Body of pancreas (tissue), 4 donors: ENCODE data around the gene PRDM15. TPM values are rescaled to one million over a fixed set of nuclear protein-coding genes. Genes with fewer than 3 reads are reported as not detected.

Experiments
- ATAC-seq: fragments of 150-250 bp; one replicate; pipeline ENCODE4 v1.9.1; 2016
- DNase-seq, 4 donors: peaks; one replicate each; pipeline ENCODE4 v3.0.0-alpha.2; 2019
- H3K27ac ChIP-seq, 4 donors: fragments of 200-600 bp; sonication (generic); 1 replicate in 3 of 4; 2 replicates in 1 of 4; pipeline versions ENCODE4 v1.5.1 to v1.6.1; 2016 to 2019; ENCODE audit warnings: mild to moderate bottlenecking in 1 of 4, mixed read lengths in 1 of 4, moderate library complexity in 1 of 4
- H3K27me3 ChIP-seq, 2 donors: fragments of 200-600 bp; sonication (generic); one replicate each; pipeline ENCODE4 v1.6.0; 2016; ENCODE audit warnings: mild to moderate bottlenecking in 1 of 2
- H3K36me3 ChIP-seq, 2 donors: fragments of 200-600 bp; sonication (generic); replicated peaks in 1 of 2; 2 replicates each; pipeline ENCODE4 v1.5.1; 2016; ENCODE audit warnings: low read depth in 2 of 2; ENCODE audit not compliant: insufficient read depth in 1 of 2
- H3K4me1 ChIP-seq: fragments of 200-600 bp; sonication (generic); one replicate; pipeline ENCODE4 v1.6.0; 2016
- H3K4me3 ChIP-seq, 2 donors: fragments of 200-600 bp; sonication (generic); 1 replicate in 1 of 2; 2 replicates in 1 of 2; pipeline ENCODE4 v1.5.1; 2016 to 2019
- H3K9me3 ChIP-seq, 3 donors: fragments of 200-600 bp; sonication (generic); 1 replicate in 2 of 3; 2 replicates in 1 of 3; pipeline ENCODE4 v1.5.1; 2016
- POLR2A ChIP-seq, 3 donors: fragments of 450-650 bp; IDR thresholded peaks; one replicate each; pipeline ENCODE4 v1.6.1; 2016; ENCODE audit warnings: antibody characterized with exemption in 3 of 3, mild to moderate bottlenecking in 2 of 3
- WGBS, 2 donors: methylation state at CpG; one replicate each; pipeline ENCODE4 v1.1.5; 2017; 5-methylcytosine and 5-hydroxymethylcytosine counted together
- intact Hi-C: fragments of 100-400 bp; cut with DNase I; formaldehyde crosslinking; loops from one replicate; pipeline ENCODE4 v1.15.1; 2023
- total RNA-seq, 2 donors: library from RNA; depleted of rRNA; stranded (reverse); fragments of >200 nt; gene quantifications; one replicate each; pipeline ENCODE4 v1.1.0, GENCODE V29; 2016
- TF ChIP-seq, protein P1 (sequence below), 7 experiments: fragments of 450-650 bp in 4 of 7; fragments of 200-600 bp in 3 of 7; sonication (generic) in 3 of 7; IDR thresholded peaks; one replicate each; pipeline ENCODE4 v1.5.1; 2016 to 2019; ENCODE audit warnings: antibody characterized with exemption in 7 of 7

PRDM15 gene, protein sequence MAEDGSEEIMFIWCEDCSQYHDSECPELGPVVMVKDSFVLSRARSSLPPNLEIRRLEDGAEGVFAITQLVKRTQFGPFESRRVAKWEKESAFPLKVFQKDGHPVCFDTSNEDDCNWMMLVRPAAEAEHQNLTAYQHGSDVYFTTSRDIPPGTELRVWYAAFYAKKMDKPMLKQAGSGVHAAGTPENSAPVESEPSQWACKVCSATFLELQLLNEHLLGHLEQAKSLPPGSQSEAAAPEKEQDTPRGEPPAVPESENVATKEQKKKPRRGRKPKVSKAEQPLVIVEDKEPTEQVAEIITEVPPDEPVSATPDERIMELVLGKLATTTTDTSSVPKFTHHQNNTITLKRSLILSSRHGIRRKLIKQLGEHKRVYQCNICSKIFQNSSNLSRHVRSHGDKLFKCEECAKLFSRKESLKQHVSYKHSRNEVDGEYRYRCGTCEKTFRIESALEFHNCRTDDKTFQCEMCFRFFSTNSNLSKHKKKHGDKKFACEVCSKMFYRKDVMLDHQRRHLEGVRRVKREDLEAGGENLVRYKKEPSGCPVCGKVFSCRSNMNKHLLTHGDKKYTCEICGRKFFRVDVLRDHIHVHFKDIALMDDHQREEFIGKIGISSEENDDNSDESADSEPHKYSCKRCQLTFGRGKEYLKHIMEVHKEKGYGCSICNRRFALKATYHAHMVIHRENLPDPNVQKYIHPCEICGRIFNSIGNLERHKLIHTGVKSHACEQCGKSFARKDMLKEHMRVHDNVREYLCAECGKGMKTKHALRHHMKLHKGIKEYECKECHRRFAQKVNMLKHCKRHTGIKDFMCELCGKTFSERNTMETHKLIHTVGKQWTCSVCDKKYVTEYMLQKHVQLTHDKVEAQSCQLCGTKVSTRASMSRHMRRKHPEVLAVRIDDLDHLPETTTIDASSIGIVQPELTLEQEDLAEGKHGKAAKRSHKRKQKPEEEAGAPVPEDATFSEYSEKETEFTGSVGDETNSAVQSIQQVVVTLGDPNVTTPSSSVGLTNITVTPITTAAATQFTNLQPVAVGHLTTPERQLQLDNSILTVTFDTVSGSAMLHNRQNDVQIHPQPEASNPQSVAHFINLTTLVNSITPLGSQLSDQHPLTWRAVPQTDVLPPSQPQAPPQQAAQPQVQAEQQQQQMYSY
- 1 to 10 TPM; 3.1 to 6.9 TPM for total RNA-seq

DNA sequence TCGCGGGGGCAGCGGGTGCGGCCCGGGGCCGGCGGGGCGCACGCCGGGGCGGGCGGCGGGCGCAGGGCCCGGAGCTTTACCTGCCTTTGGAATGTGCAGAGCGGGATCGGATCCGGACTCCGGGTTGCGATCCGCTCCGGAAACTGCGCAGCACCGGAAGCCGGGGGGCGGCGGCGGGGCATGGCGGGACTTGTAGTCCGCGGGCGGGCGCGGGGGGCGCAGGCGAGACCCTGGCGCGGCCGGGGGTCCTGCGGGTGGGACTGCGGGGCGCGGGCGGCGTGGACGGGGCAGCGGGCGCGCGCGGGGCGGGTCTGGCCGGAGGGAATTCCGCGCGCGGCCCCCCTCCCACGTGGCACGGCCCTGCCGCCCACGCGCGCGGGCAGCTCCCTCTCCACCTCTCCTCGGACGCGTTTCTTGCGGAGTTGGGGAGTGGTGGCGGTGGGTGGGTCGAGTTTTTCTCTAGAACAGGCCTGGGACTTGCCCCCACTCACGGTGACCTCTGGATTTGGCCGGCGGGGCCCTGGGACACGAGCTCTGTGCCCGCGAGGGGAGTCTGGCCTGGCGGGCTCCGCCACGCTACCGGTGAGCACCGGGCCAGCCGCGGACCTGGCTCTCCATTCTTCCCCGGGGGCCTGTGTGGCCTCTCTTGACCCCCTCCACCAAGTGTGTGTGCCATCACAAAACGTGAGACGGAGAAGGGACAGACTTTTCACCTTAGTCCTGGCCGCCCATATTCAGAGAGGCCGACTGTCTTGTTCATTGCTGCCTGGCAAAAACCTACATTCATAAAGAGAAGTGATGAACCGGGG is at the start of gene PRDM15:
PRDM15 (minus strand) TSS at position 155 of the 809 bp plus-strand sequence. CDS start 18,981 bp downstream, outside the sequence.
- Histone ChIP-seq H3K4me1 (peaks cover 17% of the 10 kb centered on the region), H3K9me3 (no peaks in the 10 kb centered on the region), H3K27me3 (no peaks in the 10 kb centered on the region), H3K27ac (peak within 1 kb of the TSS; percentile 83 to 92 (median 86)), H3K36me3 (no peaks in the 10 kb centered on the region), H3K4me3 (peak within 1 kb of the TSS in 1 of 2 donors; percentile 51)
- DNase-seq: peak; percentile 83 to 84 (median 84)
- 3 to 34% methylated on average over 5 to 55 of the region's 89 CpGs for WGBS, 2 donors
- intact Hi-C loops: no loop called here
- ATAC-seq: peak; percentile 85
- TF ChIP-seq, protein P1, sequence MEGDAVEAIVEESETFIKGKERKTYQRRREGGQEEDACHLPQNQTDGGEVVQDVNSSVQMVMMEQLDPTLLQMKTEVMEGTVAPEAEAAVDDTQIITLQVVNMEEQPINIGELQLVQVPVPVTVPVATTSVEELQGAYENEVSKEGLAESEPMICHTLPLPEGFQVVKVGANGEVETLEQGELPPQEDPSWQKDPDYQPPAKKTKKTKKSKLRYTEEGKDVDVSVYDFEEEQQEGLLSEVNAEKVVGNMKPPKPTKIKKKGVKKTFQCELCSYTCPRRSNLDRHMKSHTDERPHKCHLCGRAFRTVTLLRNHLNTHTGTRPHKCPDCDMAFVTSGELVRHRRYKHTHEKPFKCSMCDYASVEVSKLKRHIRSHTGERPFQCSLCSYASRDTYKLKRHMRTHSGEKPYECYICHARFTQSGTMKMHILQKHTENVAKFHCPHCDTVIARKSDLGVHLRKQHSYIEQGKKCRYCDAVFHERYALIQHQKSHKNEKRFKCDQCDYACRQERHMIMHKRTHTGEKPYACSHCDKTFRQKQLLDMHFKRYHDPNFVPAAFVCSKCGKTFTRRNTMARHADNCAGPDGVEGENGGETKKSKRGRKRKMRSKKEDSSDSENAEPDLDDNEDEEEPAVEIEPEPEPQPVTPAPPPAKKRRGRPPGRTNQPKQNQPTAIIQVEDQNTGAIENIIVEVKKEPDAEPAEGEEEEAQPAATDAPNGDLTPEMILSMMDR (IDR thresholded peaks at IDR 0.05): no peak
- TF ChIP-seq POLR2A (IDR thresholded peaks at IDR 0.05): peak in 2 of 3 donors; percentile 24 to 43

DNA sequence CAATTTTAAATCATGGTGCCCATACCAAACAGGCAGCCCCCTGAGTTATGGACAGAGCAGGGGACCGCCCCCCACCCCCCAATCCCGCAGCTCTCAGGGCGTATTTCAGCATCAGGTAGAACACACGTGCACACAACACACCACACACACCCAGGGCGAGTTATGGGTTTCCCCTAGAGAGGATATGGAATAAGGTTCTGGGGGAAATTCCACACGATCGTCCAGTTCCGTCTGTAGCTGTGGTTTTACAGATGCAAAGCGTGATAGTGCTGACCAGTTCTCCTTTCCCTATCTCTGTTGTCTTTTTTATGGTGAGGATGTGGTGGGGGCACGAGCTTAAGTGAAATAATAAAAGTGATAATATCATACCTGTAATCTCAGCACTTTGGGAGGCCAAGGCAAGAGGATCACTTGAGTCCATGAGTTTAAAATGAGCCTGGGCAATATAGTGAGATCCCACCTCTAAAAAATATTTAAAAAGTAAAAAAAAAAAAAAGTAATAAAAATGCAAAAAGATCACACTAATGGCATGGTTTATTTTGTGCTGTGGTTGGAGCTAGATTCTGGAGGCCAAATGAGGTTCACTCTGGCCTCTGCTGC is 49.6 kb upstream of the PRDM15 start:
- ATAC-seq (no peak), DNase-seq (peak in 1 of 4 donors; percentile 21)
- 68 to 79% methylated on average over 10 of the region's 10 CpGs for WGBS, 2 donors
- Histone ChIP-seq H3K4me3 (no peak overlapping the region), H3K36me3 (no peaks in the 10 kb centered on the region), H3K9me3 (no peaks in the 10 kb centered on the region), H3K27ac (peak overlapping the region in 1 of 4 donors; percentile 28), H3K4me1 (peaks cover 45% of the 10 kb centered on the region), H3K27me3 (no peaks in the 10 kb centered on the region)
- TF ChIP-seq, protein P1 (IDR thresholded peaks at IDR 0.05): no peak
- TF ChIP-seq POLR2A (IDR thresholded peaks at IDR 0.05): no peak
- intact Hi-C loops: no loop called here

DNA sequence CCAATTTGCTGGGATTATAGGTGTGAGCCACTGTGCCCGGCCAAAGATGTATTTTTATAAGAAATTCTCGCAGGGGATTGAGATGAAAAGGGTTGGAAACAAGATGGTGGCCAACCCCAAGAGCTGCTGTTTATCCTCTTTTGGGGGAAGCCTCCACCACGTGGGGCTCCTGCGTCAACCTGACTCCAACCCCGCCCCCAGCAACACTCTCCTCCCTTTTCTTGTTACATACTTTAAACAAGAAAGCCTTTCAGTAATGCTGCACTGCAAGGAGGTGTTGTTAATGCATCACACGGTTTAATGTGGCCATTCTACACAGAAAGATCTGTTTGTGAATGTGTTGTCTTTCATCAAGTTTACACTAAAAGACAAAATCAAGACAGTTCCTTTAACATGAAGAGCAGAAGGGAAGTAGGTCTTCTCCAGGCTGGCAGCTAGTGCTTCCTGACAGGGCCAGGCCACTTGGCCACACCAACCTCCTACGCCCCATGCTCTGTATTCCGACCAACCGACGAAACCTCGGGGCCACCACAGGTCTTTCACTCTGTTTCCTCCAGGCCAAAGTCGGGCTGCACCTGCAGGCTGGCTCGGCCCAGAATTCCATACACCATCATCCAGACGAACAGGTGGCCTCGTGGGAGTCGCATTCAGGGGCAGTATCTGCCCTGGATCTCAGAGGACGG is 48.7 kb upstream of the PRDM15 start:
- intact Hi-C loops: no loop called here
- ATAC-seq: no peak
- DNase-seq: peak in 1 of 4 donors; percentile 33
- TF ChIP-seq, protein P1 (IDR thresholded peaks at IDR 0.05): no peak
- no peak for TF ChIP-seq POLR2A (IDR thresholded peaks at IDR 0.05)
- Histone ChIP-seq H3K27me3 (no peaks in the 10 kb centered on the region), H3K36me3 (no peaks in the 10 kb centered on the region), H3K4me1 (peaks cover 41% of the 10 kb centered on the region), H3K27ac (peak overlapping the region in 1 of 4 donors; percentile 89), H3K9me3 (no peaks in the 10 kb centered on the region), H3K4me3 (no peak overlapping the region)
- 77 to 93% methylated on average over 12 to 17 of the region's 17 CpGs for WGBS, 2 donors
